HepG2 (cell line): ENCODE results near the gene OVCH1.

ENCODE experiments used
- CTCF ChIP-seq: sonication (generic); formaldehyde crosslinking; IDR thresholded peaks from 2 replicates; pipeline ENCODE4 v1.5.0; 2020; ENCODE audit warnings: mild to moderate bottlenecking, missing genetic modification reagents, moderate library complexity
- HNF4A ChIP-seq: sonication (generic); formaldehyde crosslinking; IDR thresholded peaks from 2 replicates; pipeline ENCODE4 v1.4.0; 2020; ENCODE audit warnings: missing genetic modification reagents
- HNRNPK ChIP-seq: fragments of 200-400 bp; formaldehyde crosslinking; IDR thresholded peaks from 2 replicates; pipeline ENCODE4 v1.6.1; 2018; ENCODE audit warnings: low read length, low read depth, moderate library complexity, mild to moderate bottlenecking; ENCODE audit not compliant: poor library complexity, severe bottlenecking
- IRF9 ChIP-seq: sonication (generic); formaldehyde crosslinking; IDR thresholded peaks from 2 replicates; pipeline ENCODE4 v1.8.0; 2022; ENCODE audit warnings: missing genetic modification reagents, mild to moderate bottlenecking, borderline replicate concordance
- NFE2L2 ChIP-seq: fragments of 150-350 bp; IDR thresholded peaks from 2 replicates; pipeline ENCODE4 v1.6.1; 2014; ENCODE audit warnings: low read length
- RBAK ChIP-seq: sonication (generic); formaldehyde crosslinking; IDR thresholded peaks from 2 replicates; pipeline ENCODE4 v1.5.1; 2020; ENCODE audit warnings: mild to moderate bottlenecking, missing genetic modification reagents
- SALL2 ChIP-seq: sonication (generic); formaldehyde crosslinking; IDR thresholded peaks from 2 replicates; pipeline ENCODE4 v1.8.1; 2023; ENCODE audit warnings: mild to moderate bottlenecking, missing genetic modification reagents, inconsistent platforms
- SMARCC2 ChIP-seq: fragments of 450-650 bp; IDR thresholded peaks from 2 replicates; pipeline ENCODE4 v1.6.1; 2017; ENCODE audit warnings: antibody characterized with exemption, mild to moderate bottlenecking
- SMC3 ChIP-seq: IDR thresholded peaks from 2 replicates; pipeline ENCODE4 v1.6.1; 2011; ENCODE audit warnings: low read length, improper control_type of control experiment
- SNAPC5 ChIP-seq: sonication (generic); formaldehyde crosslinking; IDR thresholded peaks from 2 replicates; pipeline ENCODE4 v1.8.1; 2023; ENCODE audit warnings: mild to moderate bottlenecking, missing genetic modification reagents, borderline replicate concordance
- TCF12 ChIP-seq, 2 experiments: fragments of 450-650 bp in 1 of 2; sonication (generic) in 1 of 2; formaldehyde crosslinking in 1 of 2; IDR thresholded peaks; 2 replicates each; pipeline versions ENCODE4 v1.6.1 to v1.8.0; 2017 to 2022; ENCODE audit warnings: antibody characterized with exemption in 1 of 2, mild to moderate bottlenecking in 1 of 2, missing genetic modification reagents in 1 of 2, moderate library complexity in 1 of 2
- ZBTB1 ChIP-seq: sonication (generic); formaldehyde crosslinking; IDR thresholded peaks from 2 replicates; pipeline ENCODE4 v1.4.0; 2020; ENCODE audit warnings: missing genetic modification reagents, borderline replicate concordance
- ZFX ChIP-seq: sonication (generic); formaldehyde crosslinking; IDR thresholded peaks from 2 replicates; pipeline ENCODE4 v1.4.0; 2020; ENCODE audit warnings: mild to moderate bottlenecking, low read depth, missing genetic modification reagents, moderate library complexity
- ZNF281 ChIP-seq: sonication (generic); formaldehyde crosslinking; IDR thresholded peaks from 2 replicates; pipeline ENCODE4 v1.4.0; 2020; ENCODE audit warnings: missing genetic modification reagents, borderline replicate concordance

GRCh38 chr12:29403991-29404390 lies 93.5 kb downstream of the OVCH1 start:
- TF ChIP-seq ZBTB1 (CRISPR knock-in tag) = no peak
- TF ChIP-seq NFE2L2 = no peak
- TF ChIP-seq RBAK (CRISPR knock-in tag) = no peak
- TF ChIP-seq SMARCC2 = no peak
- TF ChIP-seq HNRNPK = no peak
- TF ChIP-seq HNF4A = no peak
- no peak for TF ChIP-seq SNAPC5 (CRISPR knock-in tag)
- TF ChIP-seq ZNF281 = no peak
- no peak for TF ChIP-seq ZFX (CRISPR knock-in tag)
- no peak for TF ChIP-seq TCF12 (IDR thresholded peaks at IDR 0.05)
- TF ChIP-seq TCF12 (CRISPR knock-in tag; IDR thresholded peaks at IDR 0.05) = no peak
- TF ChIP-seq SMC3 = no peak
- TF ChIP-seq IRF9 (CRISPR knock-in tag) = no peak
- no peak for TF ChIP-seq SALL2 (CRISPR knock-in tag)
- TF ChIP-seq CTCF (CRISPR knock-in tag) = no peak
